Pancreas (tissue), 10 donors: ENCODE measurements around the gene ETS2. TPM values are rescaled to one million over a fixed set of nuclear protein-coding genes. Genes with fewer than 3 reads are reported as not detected.

Experiments
- ATAC-seq, 4 donors: fragments of 200-7000 bp; cut with Tn5 transposase; one replicate each; pipeline versions ENCODE4 v1.8.0 to v1.9.1; 2020; ENCODE audit warnings: mild to moderate bottlenecking in 4 of 4, moderate library complexity in 4 of 4
- DNase-seq, 6 donors: peaks; one replicate each; pipeline ENCODE4 v3.0.0-alpha.2; 2020
- FAIRE-seq: peaks from 2 replicates; lab custom pipeline; 2012; peaks lifted over from hg19 to GRCh38; lab: Jason Lieb, UNC
- H3K27ac ChIP-seq, 4 donors: fragments of 200-600 bp; sonication (generic); 1 replicate in 3 of 4; 2 replicates in 1 of 4; pipeline versions ENCODE4 v1.5.0 to v1.8.0; 2020
- H3K27me3 ChIP-seq, 4 donors: fragments of 200-600 bp; one replicate each; pipeline ENCODE4 v1.8.0; 2021
- H3K36me3 ChIP-seq, 3 donors: fragments of 200-600 bp; sonication (generic) in 1 of 3; one replicate each; pipeline versions ENCODE4 v1.5.0 to v1.8.0; 2020 to 2021
- H3K4me1 ChIP-seq, 3 donors: fragments of 200-600 bp; one replicate each; pipeline ENCODE4 v1.8.0; 2021
- H3K4me3 ChIP-seq, 4 donors: fragments of 200-600 bp; sonication (generic) in 2 of 4; one replicate each; pipeline versions ENCODE4 v1.5.0 to v1.8.0; 2020 to 2021
- H3K9me3 ChIP-seq, 4 donors: fragments of 200-600 bp; one replicate each; pipeline ENCODE4 v1.8.0; 2021
- CTCF ChIP-seq, 4 donors: fragments of 200-600 bp; sonication (generic) in 3 of 4; IDR thresholded peaks; one replicate each; pipeline versions ENCODE4 v1.5.0 to v1.8.0; 2021; ENCODE audit warnings: antibody characterized with exemption in 4 of 4
- WGBS, 2 donors: extraction: QIAGEN DNeasy Blood & Tissue Kit; methylation state at CpG; one replicate each; pipeline ENCODE4 v1.1.7; 2013; 5-methylcytosine and 5-hydroxymethylcytosine counted together
- intact Hi-C, 3 donors: fragments of 100-400 bp; cut with DNase I; formaldehyde crosslinking; loops; one replicate each; pipeline versions ENCODE4 v1.11.1 to v1.14.2; 2022
- polyA plus RNA-seq, 2 donors: library from polyadenylated mRNA; stranded (reverse); fragments of 200-250 nt; gene quantifications; one replicate each; pipeline ENCODE4 v1.2.3, GENCODE V29; 2013
- total RNA-seq, 6 donors: library from RNA; stranded (reverse); fragmentation: NEBNext Ultra II Directional in 4 of 6; extraction: Animal tissue kit (Norgen Biotek cat#: 25700) in 4 of 6; gene quantifications; one replicate each; pipeline versions ENCODE4 v1.2.1 to v1.2.4, GENCODE V29; 2021 to 2023
- donor health status: healthy with polysubstance abuse.
- donor health status: DM: no; HTN: no; CAD: no; lungs with moderate emphysema.
- donor health status: DM: no; HTN: no; CAD: no.
- donor health status: control.
- donor health status: control.
- donor health status: Bipolar disorder and iron deficiency.
- donor health status: DM: yes; HTN: yes; CAD: no.
- donor health status: DM: no; HTN: no; CAD: no.
- donor health status: DM: no; HTN: no; CAD: no.
- donor health status: DM: yes; HTN: yes; CAD: no.

Gene ETS2
- total and polyA plus RNA-seq, 8 donors: 10.6 to 30.0 (median 17.9) TPM

DNA sequence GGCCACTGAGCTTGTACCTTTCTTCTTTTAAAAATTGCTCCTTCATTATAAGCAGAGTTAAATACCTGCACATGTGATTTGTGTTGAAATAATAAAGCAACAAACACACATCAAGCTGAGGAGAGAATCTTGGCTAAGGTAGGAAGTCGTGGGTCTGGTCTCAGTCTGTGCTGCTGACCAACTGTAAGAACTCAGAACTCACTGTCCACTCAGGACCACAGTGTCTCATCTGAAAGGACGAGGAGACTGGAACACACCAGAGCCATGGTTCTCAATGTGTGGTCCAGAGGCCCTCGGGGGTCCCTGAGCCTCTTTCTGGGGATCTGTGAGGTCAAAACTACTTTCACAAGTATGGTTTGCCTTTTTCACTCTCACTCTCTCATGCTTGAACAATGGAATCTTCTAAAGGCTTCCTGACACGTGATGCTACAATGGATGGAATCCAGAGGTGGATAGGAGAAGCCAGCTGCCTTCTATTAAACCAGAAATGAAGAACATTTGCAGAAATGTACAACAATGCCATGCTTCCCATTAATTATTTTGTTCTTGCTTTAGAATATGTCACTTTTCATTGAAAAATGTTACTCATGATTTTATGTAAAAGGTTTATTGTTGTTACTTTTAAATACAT is 17.3 kb upstream of the ETS2 start:
- 47 to 67% methylated on average over 4 of the region's 4 CpGs for WGBS, 2 donors
- Histone ChIP-seq H3K27me3 (no peaks in the 10 kb centered on the region), H3K9me3 (no peaks in the 10 kb centered on the region), H3K27ac (peak overlapping the region; percentile 30 to 82 (median 65)), H3K36me3 (no peaks in the 10 kb centered on the region), H3K4me1 (peaks cover 6 to 26% (median 8%) of the 10 kb centered on the region in 3 donors), H3K4me3 (no peak overlapping the region)
- ATAC-seq (no peak), DNase-seq (no peak), FAIRE-seq (no peak)
- intact Hi-C loops: no loop called here
- TF ChIP-seq CTCF (IDR thresholded peaks at IDR 0.05): no peak

DNA sequence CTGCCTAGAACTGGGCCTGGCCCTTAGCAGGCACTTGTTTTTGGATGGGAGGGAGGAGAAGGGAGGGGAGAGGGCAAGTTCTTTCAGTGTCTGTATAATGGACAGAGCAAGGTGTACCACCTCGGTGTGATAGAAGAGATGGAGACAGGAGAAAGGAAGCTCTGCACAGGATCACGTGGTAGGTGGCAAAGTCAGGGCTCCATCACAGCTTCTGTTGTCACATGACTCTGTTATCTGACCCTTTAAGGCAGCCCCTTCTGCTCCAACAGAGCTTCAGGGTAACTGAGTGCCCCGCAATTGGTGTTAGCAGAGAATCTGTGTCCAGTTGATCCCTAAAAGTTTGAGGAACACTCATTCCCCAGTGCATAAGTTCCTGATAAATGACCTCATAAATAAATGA is 16.5 kb upstream of the ETS2 start:
- Histone ChIP-seq H3K27me3 (no peaks in the 10 kb centered on the region), H3K36me3 (no peaks in the 10 kb centered on the region), H3K4me1 (peaks cover 6 to 26% (median 8%) of the 10 kb centered on the region in 3 donors), H3K4me3 (no peak overlapping the region), H3K27ac (peak overlapping the region in 1 of 4 donors; percentile 82), H3K9me3 (no peaks in the 10 kb centered on the region)
- ATAC-seq (no peak), DNase-seq (no peak), FAIRE-seq (no peak)
- intact Hi-C loops: no loop called here
- no peak for TF ChIP-seq CTCF (IDR thresholded peaks at IDR 0.05)
- 80 to 84% methylated on average over 3 of the region's 3 CpGs for WGBS, 2 donors

- Histone ChIP-seq H3K4me1 (peaks cover 6 to 28% (median 8%) of the 10 kb centered on the region in 3 donors), H3K36me3 (no peaks in the 10 kb centered on the region), H3K27me3 (no peaks in the 10 kb centered on the region), H3K9me3 (no peaks in the 10 kb centered on the region), H3K4me3 (no peak overlapping the region), H3K27ac (no peak overlapping the region)
- TF ChIP-seq CTCF (IDR thresholded peaks at IDR 0.05): no peak
- no peak for DNase-seq
- FAIRE-seq: no peak
- intact Hi-C loops: no loop called here
- WGBS, 2 donors: 63 to 64% methylated on average over 7 of the region's 7 CpGs
- ATAC-seq: no peak
Observed at GRCh38 chr21:38790059-38790458, 15.7 kb upstream of the ETS2 start.

DNA sequence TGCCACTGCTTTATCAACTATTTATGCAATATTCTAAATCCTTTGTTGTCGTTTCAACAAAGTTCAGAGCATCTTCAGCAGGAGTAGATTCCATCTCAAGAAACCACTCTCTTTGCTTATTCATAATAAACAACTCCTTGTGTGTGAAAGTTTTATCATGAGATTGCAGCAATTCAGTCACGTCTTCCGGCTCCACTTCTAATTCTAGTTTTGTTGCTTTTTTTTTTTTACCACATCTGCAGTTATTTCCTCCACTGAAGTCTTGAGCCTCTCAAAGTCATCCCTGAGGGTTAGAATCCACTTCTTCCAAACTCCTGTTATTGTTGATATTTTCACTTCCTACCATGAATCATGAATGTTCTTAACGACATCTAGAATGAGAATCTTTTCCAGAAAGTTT is 14.8 kb upstream of the ETS2 start:
- no peak for FAIRE-seq
- Histone ChIP-seq H3K4me1 (peaks cover 6 to 22% (median 8%) of the 10 kb centered on the region in 3 donors), H3K27me3 (no peaks in the 10 kb centered on the region), H3K36me3 (no peaks in the 10 kb centered on the region), H3K4me3 (no peak overlapping the region), H3K27ac (no peak overlapping the region), H3K9me3 (no peaks in the 10 kb centered on the region)
- 69 to 77% methylated on average over 4 of the region's 4 CpGs for WGBS, 2 donors
- ATAC-seq: no peak
- intact Hi-C loops: no loop called here
- no peak for DNase-seq
- no peak for TF ChIP-seq CTCF (IDR thresholded peaks at IDR 0.05)

DNA sequence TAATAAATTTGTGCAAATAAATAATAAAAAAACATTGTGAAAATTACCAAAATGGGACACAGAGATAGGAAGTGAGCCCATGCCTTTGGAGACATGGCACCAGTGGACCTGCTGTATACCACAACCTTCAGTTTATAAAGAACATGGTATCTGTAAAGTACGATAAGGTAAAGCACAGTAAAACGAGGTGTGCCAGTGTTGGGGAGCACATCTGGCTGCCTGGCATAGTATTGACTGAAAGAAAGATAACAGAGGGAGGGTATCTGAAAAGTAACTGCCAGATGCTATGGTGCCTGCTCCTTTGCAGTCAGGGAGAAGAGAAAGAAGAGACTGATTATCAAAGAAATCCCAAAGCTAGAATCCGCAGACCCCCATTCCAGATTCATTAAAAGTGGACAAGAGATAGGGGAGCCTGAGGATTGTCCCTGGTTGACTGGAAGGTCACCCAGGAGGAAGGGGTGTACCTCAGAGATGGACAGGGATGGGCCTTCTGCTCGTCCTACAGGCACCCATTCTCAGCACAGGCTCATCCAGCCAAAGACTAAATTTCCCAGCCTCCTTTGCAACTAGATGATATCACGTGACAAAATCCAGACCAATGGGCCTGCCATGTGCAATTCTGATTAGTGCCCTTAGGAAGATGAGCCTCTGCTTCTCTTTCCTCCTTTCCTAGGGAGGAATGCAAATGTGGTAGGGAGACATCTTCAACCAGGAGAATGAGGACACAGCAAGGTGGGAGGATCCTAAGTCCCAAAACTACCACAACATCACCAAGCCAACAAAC is 12.9 kb upstream of the ETS2 start:
- ATAC-seq (no peak), DNase-seq (no peak), FAIRE-seq (no peak)
- Histone ChIP-seq H3K27me3 (peaks cover 0 to under 1% (median 0%) of the 10 kb centered on the region in 4 donors), H3K36me3 (no peaks in the 10 kb centered on the region), H3K4me3 (no peak overlapping the region), H3K9me3 (no peaks in the 10 kb centered on the region), H3K4me1 (peaks cover 0 to 15% (median 7%) of the 10 kb centered on the region in 3 donors), H3K27ac (no peak overlapping the region)
- intact Hi-C loops: no loop called here
- WGBS, 2 donors: 63 to 76% methylated on average over 5 of the region's 5 CpGs
- no peak for TF ChIP-seq CTCF (IDR thresholded peaks at IDR 0.05)
